Prostate gland (tissue), 2 donors: Measurements from ENCODE around the gene WSB1.
"Not testable (repeated sequence)": the region's sequence is repeated elsewhere in the genome, so short reads cannot be mapped to it uniquely, and the experiment has no call there.

ENCODE experiments used
- POLR2AphosphoS5 ChIP-seq: sonication (generic); formaldehyde crosslinking; IDR thresholded peaks from one replicate; pipeline ENCODE4 v1.6.1; 2017; ENCODE audit warnings: antibody characterized with exemption
- TF ChIP-seq, protein P1 (sequence below), 4 experiments: fragments of 200-600 bp in 2 of 4; fragments of 450-650 bp in 2 of 4; sonication (generic) in 2 of 4; IDR thresholded peaks; 1 replicate in 3 of 4; 2 replicates in 1 of 4; pipeline ENCODE4 v1.5.1; 2016 to 2019; ENCODE audit warnings: antibody characterized with exemption in 4 of 4, mild to moderate bottlenecking in 2 of 4, moderate library complexity in 2 of 4

GRCh38 chr17:27328686-27329085 lies 34.8 kb downstream of the WSB1 start:
- TF ChIP-seq, protein P1, sequence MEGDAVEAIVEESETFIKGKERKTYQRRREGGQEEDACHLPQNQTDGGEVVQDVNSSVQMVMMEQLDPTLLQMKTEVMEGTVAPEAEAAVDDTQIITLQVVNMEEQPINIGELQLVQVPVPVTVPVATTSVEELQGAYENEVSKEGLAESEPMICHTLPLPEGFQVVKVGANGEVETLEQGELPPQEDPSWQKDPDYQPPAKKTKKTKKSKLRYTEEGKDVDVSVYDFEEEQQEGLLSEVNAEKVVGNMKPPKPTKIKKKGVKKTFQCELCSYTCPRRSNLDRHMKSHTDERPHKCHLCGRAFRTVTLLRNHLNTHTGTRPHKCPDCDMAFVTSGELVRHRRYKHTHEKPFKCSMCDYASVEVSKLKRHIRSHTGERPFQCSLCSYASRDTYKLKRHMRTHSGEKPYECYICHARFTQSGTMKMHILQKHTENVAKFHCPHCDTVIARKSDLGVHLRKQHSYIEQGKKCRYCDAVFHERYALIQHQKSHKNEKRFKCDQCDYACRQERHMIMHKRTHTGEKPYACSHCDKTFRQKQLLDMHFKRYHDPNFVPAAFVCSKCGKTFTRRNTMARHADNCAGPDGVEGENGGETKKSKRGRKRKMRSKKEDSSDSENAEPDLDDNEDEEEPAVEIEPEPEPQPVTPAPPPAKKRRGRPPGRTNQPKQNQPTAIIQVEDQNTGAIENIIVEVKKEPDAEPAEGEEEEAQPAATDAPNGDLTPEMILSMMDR (IDR thresholded peaks at IDR 0.05): not testable (repeated sequence)
- not testable (repeated sequence) for TF ChIP-seq POLR2AphosphoS5
